ENCODE measurements around the gene SNX13.

The SNX13 gene

GRCh38 chr7:17940302-17940883 lies at the start of gene SNX13:
Gene SNX13 (minus strand): TSS chr7:17940494. CDS start chr7:17940295, 199 bp downstream.
- DNase-seq (ENCODE audit: low read depth, low spot score): peak; percentile 94
- peak; percentile 23 for TF ChIP-seq CTCF (IDR thresholded peaks at IDR 0.05; ENCODE audit: low read depth, low read length)
- peak within 1 kb of the TSS; percentile 91 for H3K4me3 ChIP-seq (ENCODE audit: low read depth, low read length)
- in situ Hi-C loops (cut with HindIII; ENCODE audit: low sequenced_read_pairs): no loop called here

GRCh38 chr7:17989546-17989945 lies 49.3 kb upstream of the SNX13 start:
- H3K4me3 ChIP-seq (ENCODE audit: low read depth, low read length): no peak overlapping the region
- no peak for TF ChIP-seq CTCF (IDR thresholded peaks at IDR 0.05; ENCODE audit: low read depth, low read length)
- in situ Hi-C loops (cut with HindIII; ENCODE audit: low sequenced_read_pairs): no loop called here
- peak; percentile 42 for DNase-seq (ENCODE audit: low read depth, low spot score)

GRCh38 chr7:17988858-17989257 lies 48.6 kb upstream of the SNX13 start:
- in situ Hi-C loops (cut with HindIII; ENCODE audit: low sequenced_read_pairs): no loop called here
- no peak overlapping the region for H3K4me3 ChIP-seq (ENCODE audit: low read depth, low read length)
- no peak for DNase-seq (ENCODE audit: low read depth, low spot score)
- TF ChIP-seq CTCF (IDR thresholded peaks at IDR 0.05; ENCODE audit: low read depth, low read length): no peak

- in situ Hi-C loops (cut with HindIII; ENCODE audit: low sequenced_read_pairs): no loop called here
- DNase-seq (ENCODE audit: low read depth, low spot score): no peak
- no peak for TF ChIP-seq CTCF (IDR thresholded peaks at IDR 0.05; ENCODE audit: low read depth, low read length)
Observed at GRCh38 chr7:17988141-17988540, 47.8 kb upstream of the SNX13 start.

GRCh38 chr7:17986851-17987250 lies 46.6 kb upstream of the SNX13 start:
- no peak overlapping the region for H3K4me3 ChIP-seq (ENCODE audit: low read depth, low read length)
- peak; percentile 79 for DNase-seq (ENCODE audit: low read depth, low spot score)
- TF ChIP-seq CTCF (IDR thresholded peaks at IDR 0.05; ENCODE audit: low read depth, low read length): no peak
- in situ Hi-C loops (cut with HindIII; ENCODE audit: low sequenced_read_pairs): no loop called here

More at GRCh38 chr7:17988141-17988540, 47.8 kb upstream of the SNX13 start:
- no peak overlapping the region for H3K4me3 ChIP-seq (ENCODE audit: low read depth, low read length)

- no peak for DNase-seq (ENCODE audit: low read depth, low spot score)
- in situ Hi-C loops (cut with HindIII; ENCODE audit: low sequenced_read_pairs): no loop called here
- no peak for TF ChIP-seq CTCF (IDR thresholded peaks at IDR 0.05; ENCODE audit: low read depth, low read length)
- no peak overlapping the region for H3K4me3 ChIP-seq (ENCODE audit: low read depth, low read length)
Observed at GRCh38 chr7:17985473-17986239, 45.4 kb upstream of the SNX13 start.

Data from astrocyte of the spinal cord (primary cell).